ENCODE results near the gene MPC1L. TPM values are rescaled to one million over a fixed set of nuclear protein-coding genes. Genes with fewer than 3 reads are reported as not detected.

The MPC1L gene
- total and polyA plus RNA-seq, 2 of the 4 experiments (the other 2 are of a cell fraction), result not detected

- TF ChIP-seq, protein P1, sequence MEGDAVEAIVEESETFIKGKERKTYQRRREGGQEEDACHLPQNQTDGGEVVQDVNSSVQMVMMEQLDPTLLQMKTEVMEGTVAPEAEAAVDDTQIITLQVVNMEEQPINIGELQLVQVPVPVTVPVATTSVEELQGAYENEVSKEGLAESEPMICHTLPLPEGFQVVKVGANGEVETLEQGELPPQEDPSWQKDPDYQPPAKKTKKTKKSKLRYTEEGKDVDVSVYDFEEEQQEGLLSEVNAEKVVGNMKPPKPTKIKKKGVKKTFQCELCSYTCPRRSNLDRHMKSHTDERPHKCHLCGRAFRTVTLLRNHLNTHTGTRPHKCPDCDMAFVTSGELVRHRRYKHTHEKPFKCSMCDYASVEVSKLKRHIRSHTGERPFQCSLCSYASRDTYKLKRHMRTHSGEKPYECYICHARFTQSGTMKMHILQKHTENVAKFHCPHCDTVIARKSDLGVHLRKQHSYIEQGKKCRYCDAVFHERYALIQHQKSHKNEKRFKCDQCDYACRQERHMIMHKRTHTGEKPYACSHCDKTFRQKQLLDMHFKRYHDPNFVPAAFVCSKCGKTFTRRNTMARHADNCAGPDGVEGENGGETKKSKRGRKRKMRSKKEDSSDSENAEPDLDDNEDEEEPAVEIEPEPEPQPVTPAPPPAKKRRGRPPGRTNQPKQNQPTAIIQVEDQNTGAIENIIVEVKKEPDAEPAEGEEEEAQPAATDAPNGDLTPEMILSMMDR (conservative IDR thresholded peaks at IDR 0.05; ENCODE audit: low read depth, low read length), result no peak
Observed at GRCh38 chrX:40652664-40653063, 29.4 kb downstream of the MPC1L start (continued).

DNA sequence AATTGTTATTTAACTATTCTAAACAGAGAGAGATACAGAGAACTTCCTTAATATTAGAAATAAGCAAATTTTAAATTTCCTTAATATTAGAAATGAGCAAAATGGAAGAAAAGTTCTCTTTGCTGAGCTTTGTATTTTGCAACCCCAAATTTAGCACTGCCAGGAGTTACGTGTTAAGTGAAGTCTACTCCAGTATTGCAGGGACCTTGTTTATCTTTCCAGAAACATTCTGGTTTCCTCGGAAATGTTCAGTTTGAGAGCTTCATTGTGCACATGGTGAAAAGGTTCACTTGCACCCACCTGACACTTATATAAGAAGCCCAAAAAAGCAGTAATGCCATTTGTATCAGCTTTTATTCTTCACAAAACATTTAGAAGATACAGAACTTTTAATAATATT is 30.3 kb downstream of the MPC1L start:
- no peak overlapping the region for H3K4me3 ChIP-seq (ENCODE audit: insufficient read depth, low read depth, low read length)
- intact Hi-C loops (cut with micrococcal nuclease) (loop anchor here (5.0 kb wide), 2 partner anchors 274 to 599 kb away; no protein-coding TSS in a partner anchor), dilution Hi-C loops (cut with HindIII; ENCODE audit: low sequenced_read_pairs, unreplicated experiment) (no loop called here), in situ Hi-C loops (cut with MboI; ENCODE audit: low sequenced_read_pairs) (loop anchor here (5.0 to 25.0 kb wide), 3 partner anchors 141 to 584 kb away; no protein-coding TSS in a partner anchor)
- CTCF ChIA-PET, result interaction anchor here (1.0 kb wide), 1 partner anchor 141 kb away, joined by 4 read pairs; no protein-coding TSS in a partner anchor
- POLR2A ChIA-PET (ENCODE audit: unreplicated experiment), result no interaction called here
- H3K27ac ChIP-seq (ENCODE audit: insufficient read depth, low read length), result no peak overlapping the region
- H3K4me2 ChIP-seq (ENCODE audit: low read depth, low read length), result no peak overlapping the region
- H2BK15ac ChIP-seq (ENCODE audit: low read depth, low read length), result no peak overlapping the region
- TF ChIP-seq, protein P1 (conservative IDR thresholded peaks at IDR 0.05; ENCODE audit: low read depth, low read length), result no peak
- TF ChIP-seq SMC3 (IDR thresholded peaks at IDR 0.05; ENCODE audit: low read depth, low read length), result no peak
- TF ChIP-seq NFE2L2 (IDR thresholded peaks at IDR 0.05; ENCODE audit: low read depth, low read length), result no peak
- TF ChIP-seq ELK1 (IDR thresholded peaks at IDR 0.05; ENCODE audit: borderline replicate concordance, low read depth, low read length), result no peak
- TF ChIP-seq CEBPB (IDR thresholded peaks at IDR 0.05; ENCODE audit: low read depth, low read length), result no peak
- no peaks in the 10 kb centered on the region; the same call in 1 of the 2 replicates for H3K27me3 ChIP-seq (ENCODE audit: control insufficient read depth, insufficient read depth, low read length)
- H3K23ac ChIP-seq (ENCODE audit: low read depth, low read length), result no peak overlapping the region
- H3K9me1 ChIP-seq (ENCODE audit: insufficient read depth, low read length), result no peaks in the 10 kb centered on the region
- no peaks in the 10 kb centered on the region for H3K9me3 ChIP-seq (ENCODE audit: control insufficient read depth, insufficient read depth, low read length)
- H3K79me1 ChIP-seq (ENCODE audit: low read depth in 1 of 2, low read length in 2 of 2), result no peaks in the 10 kb centered on the region
- no peak overlapping the region for H2BK5ac ChIP-seq (ENCODE audit: low read depth, low read length, poor library complexity, severe bottlenecking)
- H4K5ac ChIP-seq (ENCODE audit: low read depth, low read length), result no peak overlapping the region
- no peaks in the 10 kb centered on the region for H3K4me1 ChIP-seq (ENCODE audit: control insufficient read depth, insufficient read depth, low read length)
- H2AK5ac ChIP-seq (ENCODE audit: low read depth, low read length), result no peak overlapping the region
- H3K9ac ChIP-seq (ENCODE audit: low read depth, low read length), result no peak overlapping the region
- no peak overlapping the region for H3K18ac ChIP-seq (ENCODE audit: low read depth, low read length)
- no peak overlapping the region for H4K91ac ChIP-seq (ENCODE audit: insufficient read depth, low read depth, low read length)
- BruUV-seq (replicated peaks), result no TSS peak
- no peak overlapping the region for H3K14ac ChIP-seq (replicated peaks; ENCODE audit: low read depth, low read length)
- H4K8ac ChIP-seq (ENCODE audit: low read depth in 2 of 2, low read length in 2 of 2), result no peak overlapping the region
- H3K4ac ChIP-seq (ENCODE audit: low read depth, low read length), result no peak overlapping the region
- no peak overlapping the region for H2AFZ ChIP-seq (replicated peaks; ENCODE audit: low read length, poor library complexity)
- H4K20me1 ChIP-seq (ENCODE audit: insufficient read depth, low read length), result no peaks in the 10 kb centered on the region
- H2AK9ac ChIP-seq (replicated peaks; ENCODE audit: low read depth, low read length, poor library complexity), result no peak overlapping the region
- DNase-seq (no peak), ATAC-seq (ENCODE audit: low read depth) (no peak)
- peaks cover 2% of the 10 kb centered on the region for H3K36me3 ChIP-seq (ENCODE audit: control insufficient read depth, insufficient read depth, low read length)
- no CpG with 5 or more reads among the region's 2 CpGs for WGBS, 2 experiments (ENCODE audit: extremely low coverage in 2 of 2, insufficient read length in 1 of 2)
- H3K56ac ChIP-seq (ENCODE audit: extremely low read depth, insufficient read depth, low read length), result no peak overlapping the region
- no peak overlapping the region for H2BK120ac ChIP-seq (ENCODE audit: low read depth, low read length)
- H2BK20ac ChIP-seq (ENCODE audit: low read depth, low read length), result no peak overlapping the region

Data from IMR-90 (cell line).